ENCODE results near the gene EGFR. TPM values are rescaled to one million over a fixed set of nuclear protein-coding genes. Genes with fewer than 3 reads are reported as not detected.
A peak's percentile ranks its signal among the peaks of the same experiment; 100 is the strongest.

EGFR gene
- total RNA-seq, 1 experiment from 2014 or later: 448 TPM

DNA sequence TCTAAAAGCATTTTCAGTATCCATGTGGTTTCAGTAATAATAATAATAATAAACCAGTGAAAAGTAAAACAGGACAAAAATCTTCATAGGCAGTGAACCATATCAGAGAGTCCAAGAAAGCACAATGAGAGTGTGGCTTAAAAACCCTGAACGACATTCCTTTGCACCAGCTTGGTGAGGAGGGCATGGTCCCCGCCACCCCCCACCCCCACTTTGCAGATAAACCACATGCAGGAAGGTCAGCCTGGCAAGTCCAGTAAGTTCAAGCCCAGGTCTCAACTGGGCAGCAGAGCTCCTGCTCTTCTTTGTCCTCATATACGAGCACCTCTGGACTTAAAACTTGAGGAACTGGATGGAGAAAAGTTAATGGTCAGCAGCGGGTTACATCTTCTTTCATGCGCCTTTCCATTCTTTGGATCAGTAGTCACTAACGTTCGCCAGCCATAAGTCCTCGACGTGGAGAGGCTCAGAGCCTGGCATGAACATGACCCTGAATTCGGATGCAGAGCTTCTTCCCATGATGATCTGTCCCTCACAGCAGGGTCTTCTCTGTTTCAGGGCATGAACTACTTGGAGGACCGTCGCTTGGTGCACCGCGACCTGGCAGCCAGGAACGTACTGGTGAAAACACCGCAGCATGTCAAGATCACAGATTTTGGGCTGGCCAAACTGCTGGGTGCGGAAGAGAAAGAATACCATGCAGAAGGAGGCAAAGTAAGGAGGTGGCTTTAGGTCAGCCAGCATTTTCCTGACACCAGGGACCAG is 172.5 kb downstream of the EGFR start:
- H3K9me3 Mint-ChIP-seq (ENCODE audit: unreplicated experiment): no peaks in the 10 kb centered on the region
- no peaks in the 10 kb centered on the region for H3K27me3 Mint-ChIP-seq (ENCODE audit: insufficient read depth, unreplicated experiment)
- intact Hi-C loops (cut with micrococcal nuclease): no loop called here
- BruUV-seq (replicated peaks): no TSS peak
- H3K4me1 Mint-ChIP-seq (ENCODE audit: insufficient read depth, unreplicated experiment): peaks cover 12% of the 10 kb centered on the region
- H3K36me3 Mint-ChIP-seq (ENCODE audit: insufficient read depth, unreplicated experiment): peaks cover 100% of the 10 kb centered on the region
- no peak for TF ChIP-seq CTCF (IDR thresholded peaks at IDR 0.05; ENCODE audit: unreplicated experiment)
- H3K4me3 Mint-ChIP-seq (ENCODE audit: unreplicated experiment): no peak overlapping the region
- ChIA-PET CTCF (interaction anchor here (0.5 to 0.9 kb wide), 5 partner anchors 41 to 450 kb away, joined by 3 to 5 read pairs (median 3); no protein-coding TSS in a partner anchor), POLR2A (interaction anchor here (0.6 to 1.7 kb wide), 2 partner anchors 27 to 43 kb away, joined by 3 read pairs; no protein-coding TSS in a partner anchor)
- no peak for DNase-seq (ENCODE audit: unreplicated experiment)
- H3K27ac Mint-ChIP-seq (ENCODE audit: low read depth, unreplicated experiment): peak overlapping the region; percentile 70

DNA sequence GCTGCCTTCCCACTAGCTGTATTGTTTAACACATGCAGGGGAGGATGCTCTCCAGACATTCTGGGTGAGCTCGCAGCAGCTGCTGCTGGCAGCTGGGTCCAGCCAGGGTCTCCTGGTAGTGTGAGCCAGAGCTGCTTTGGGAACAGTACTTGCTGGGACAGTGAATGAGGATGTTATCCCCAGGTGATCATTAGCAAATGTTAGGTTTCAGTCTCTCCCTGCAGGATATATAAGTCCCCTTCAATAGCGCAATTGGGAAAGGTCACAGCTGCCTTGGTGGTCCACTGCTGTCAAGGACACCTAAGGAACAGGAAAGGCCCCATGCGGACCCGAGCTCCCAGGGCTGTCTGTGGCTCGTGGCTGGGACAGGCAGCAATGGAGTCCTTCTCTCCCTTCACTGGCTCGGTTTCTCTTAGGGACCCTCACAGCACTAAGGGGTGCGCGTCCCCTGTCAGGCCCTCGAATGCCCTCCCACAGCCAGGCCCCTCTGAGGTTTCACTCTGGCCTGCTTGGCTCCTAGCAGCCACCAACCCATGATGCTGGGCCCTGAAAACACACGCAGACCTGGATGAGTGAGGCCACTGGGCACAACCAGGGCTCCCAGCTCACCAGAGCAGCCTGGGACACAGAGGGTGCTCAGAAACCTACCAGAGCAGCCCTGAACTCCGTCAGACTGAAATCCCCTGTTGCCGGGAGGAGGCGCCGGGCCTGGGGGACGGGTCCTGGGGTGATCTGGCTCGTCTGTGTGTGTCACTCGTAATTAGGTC is 173.3 kb downstream of the EGFR start:
- BruUV-seq (replicated peaks): no TSS peak
- TF ChIP-seq CTCF (IDR thresholded peaks at IDR 0.05; ENCODE audit: unreplicated experiment): no peak
- peaks cover 6% of the 10 kb centered on the region for H3K4me1 Mint-ChIP-seq (ENCODE audit: insufficient read depth, unreplicated experiment)
- H3K36me3 Mint-ChIP-seq (ENCODE audit: insufficient read depth, unreplicated experiment): peaks cover 100% of the 10 kb centered on the region
- no peak overlapping the region for H3K4me3 Mint-ChIP-seq (ENCODE audit: unreplicated experiment)
- DNase-seq (ENCODE audit: unreplicated experiment): no peak
- ChIA-PET CTCF (interaction anchor here (0.5 to 0.9 kb wide), 4 partner anchors 40 to 451 kb away, joined by 3 to 5 read pairs (median 3); no protein-coding TSS in a partner anchor), POLR2A (interaction anchor here (0.6 to 1.7 kb wide), 2 partner anchors 26 to 43 kb away, joined by 3 read pairs; no protein-coding TSS in a partner anchor)
- H3K27ac Mint-ChIP-seq (ENCODE audit: low read depth, unreplicated experiment): peak overlapping the region; percentile 70
- no peaks in the 10 kb centered on the region for H3K27me3 Mint-ChIP-seq (ENCODE audit: insufficient read depth, unreplicated experiment)
- H3K9me3 Mint-ChIP-seq (ENCODE audit: unreplicated experiment): no peaks in the 10 kb centered on the region
- intact Hi-C loops (cut with micrococcal nuclease): no loop called here

- Mint-ChIP-seq H3K9me3 (ENCODE audit: unreplicated experiment) (no peaks in the 10 kb centered on the region), H3K27ac (ENCODE audit: low read depth, unreplicated experiment) (peak overlapping the region; percentile 5), H3K36me3 (ENCODE audit: insufficient read depth, unreplicated experiment) (peaks cover 100% of the 10 kb centered on the region), H3K4me1 (ENCODE audit: insufficient read depth, unreplicated experiment) (peaks cover 6% of the 10 kb centered on the region), H3K27me3 (ENCODE audit: insufficient read depth, unreplicated experiment) (no peaks in the 10 kb centered on the region), H3K4me3 (ENCODE audit: unreplicated experiment) (no peak overlapping the region)
- ChIA-PET POLR2A (interaction anchor here (1.2 kb wide), 1 partner anchor 17 kb away, joined by 3 read pairs; no protein-coding TSS in a partner anchor), CTCF (interaction anchor here (0.9 kb wide), 1 partner anchor 62 kb away, joined by 3 read pairs; no protein-coding TSS in a partner anchor)
- DNase-seq (ENCODE audit: unreplicated experiment): peak; percentile 44
- TF ChIP-seq CTCF (IDR thresholded peaks at IDR 0.05; ENCODE audit: unreplicated experiment): no peak
- no TSS peak for BruUV-seq (replicated peaks)
- intact Hi-C loops (cut with micrococcal nuclease): no loop called here
Observed at GRCh38 chr7:55192723-55193122, 173.9 kb downstream of the EGFR start.

- Mint-ChIP-seq H3K4me3 (ENCODE audit: unreplicated experiment) (no peak overlapping the region), H3K9me3 (ENCODE audit: unreplicated experiment) (no peaks in the 10 kb centered on the region), H3K36me3 (ENCODE audit: insufficient read depth, unreplicated experiment) (peaks cover 100% of the 10 kb centered on the region), H3K27me3 (ENCODE audit: insufficient read depth, unreplicated experiment) (no peaks in the 10 kb centered on the region), H3K4me1 (ENCODE audit: insufficient read depth, unreplicated experiment) (peaks cover 6% of the 10 kb centered on the region), H3K27ac (ENCODE audit: low read depth, unreplicated experiment) (peak overlapping the region; percentile 5)
- ChIA-PET CTCF (no interaction called here), POLR2A (interaction anchor here (1.2 kb wide), 1 partner anchor 16 kb away, joined by 3 read pairs; no protein-coding TSS in a partner anchor)
- no TSS peak for BruUV-seq (replicated peaks)
- intact Hi-C loops (cut with micrococcal nuclease): no loop called here
- no peak for TF ChIP-seq CTCF (IDR thresholded peaks at IDR 0.05; ENCODE audit: unreplicated experiment)
- DNase-seq (ENCODE audit: unreplicated experiment): no peak
Observed at GRCh38 chr7:55193245-55193644, 174.4 kb downstream of the EGFR start.
